ENCODE data around the gene SMIM20.

The SMIM20 gene

GRCh38 chr4:25955705-25956104 lies 41.7 kb downstream of the SMIM20 start:
- DNase-seq (ENCODE audit: low read depth in 2 of 2): no peak

DNA sequence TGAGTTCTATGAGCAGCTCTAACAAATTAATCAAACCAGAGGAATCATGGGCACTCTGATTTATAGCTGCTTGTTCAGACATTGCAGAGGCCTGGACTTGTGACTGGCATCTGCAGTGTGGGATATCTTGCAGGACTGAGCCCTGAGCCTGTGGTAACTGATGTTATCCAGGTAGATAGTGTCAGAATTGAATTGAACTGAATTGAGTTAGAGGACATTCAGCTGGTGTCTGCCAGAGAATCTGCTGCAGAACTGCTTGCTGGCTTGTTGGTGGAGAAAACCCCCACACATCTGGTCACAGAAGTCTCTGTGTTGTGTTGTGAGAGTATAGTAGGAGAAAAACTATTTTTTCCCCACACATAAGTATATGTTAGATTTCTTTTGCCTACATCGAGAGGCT lies 42.2 kb downstream of the SMIM20 start:
- DNase-seq (ENCODE audit: low read depth in 2 of 2): no peak

DNA sequence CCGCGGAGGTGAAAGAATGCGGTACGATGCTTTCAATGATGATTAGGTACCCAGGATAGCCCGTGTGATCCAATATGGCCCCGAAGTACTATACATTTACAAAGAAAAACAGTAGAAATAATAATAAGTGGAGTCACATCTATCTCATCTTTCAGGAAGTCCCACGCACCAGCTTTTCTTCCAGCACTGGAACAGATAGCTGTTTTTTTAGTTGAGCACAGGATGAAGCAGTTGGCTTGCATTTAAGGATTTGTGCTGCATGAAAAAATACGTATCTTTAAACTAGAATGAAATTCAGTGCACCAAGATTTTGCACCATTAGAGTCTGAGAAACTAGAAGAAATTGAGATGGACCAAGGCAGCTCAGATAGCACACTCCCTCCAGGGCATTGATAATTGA lies 44.1 kb downstream of the SMIM20 start:
- no peak for DNase-seq (ENCODE audit: low read depth in 2 of 2)

DNA sequence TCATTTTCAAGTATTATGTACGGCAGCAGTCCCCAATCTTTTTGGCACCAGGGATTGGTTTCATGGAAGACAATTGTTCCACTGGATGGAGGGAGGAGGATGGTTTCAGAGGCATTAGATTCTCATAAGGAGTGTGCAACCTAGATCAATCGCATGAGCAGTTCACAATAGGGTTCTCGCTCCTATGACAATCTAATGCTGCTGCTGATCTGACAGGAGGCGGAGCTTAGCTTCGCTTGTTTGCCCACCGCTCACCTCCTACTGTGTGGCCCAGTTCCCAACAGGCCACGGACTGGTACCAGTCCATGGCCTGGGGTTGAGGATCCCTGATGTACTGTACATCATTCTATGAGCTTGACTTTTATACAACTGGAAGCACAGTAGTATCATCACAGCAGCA lies 48.4 kb downstream of the SMIM20 start:
- no peak for DNase-seq (ENCODE audit: low read depth in 2 of 2)

DNA sequence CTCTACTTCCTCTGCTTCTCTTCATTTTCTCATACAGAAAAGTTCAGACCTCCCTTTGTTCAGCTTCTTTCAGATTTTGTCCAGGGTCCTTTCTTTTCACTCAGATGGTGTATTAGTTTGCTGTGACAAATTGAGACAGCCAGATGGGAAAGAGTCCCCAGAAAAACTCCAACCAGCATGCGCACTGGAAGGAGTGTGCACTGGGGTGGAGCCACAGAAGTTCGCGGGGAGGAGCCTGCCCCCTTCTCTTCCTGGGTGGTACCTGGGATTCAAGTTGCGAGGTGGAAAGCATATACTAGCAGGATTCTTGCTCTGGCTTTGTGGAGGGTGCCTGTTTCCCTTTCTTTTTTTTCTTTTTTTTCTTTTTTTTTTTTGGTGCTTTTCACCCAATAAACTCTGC lies 51.6 kb downstream of the SMIM20 start:
- DNase-seq (ENCODE audit: low read depth in 2 of 2): no peak

DNA sequence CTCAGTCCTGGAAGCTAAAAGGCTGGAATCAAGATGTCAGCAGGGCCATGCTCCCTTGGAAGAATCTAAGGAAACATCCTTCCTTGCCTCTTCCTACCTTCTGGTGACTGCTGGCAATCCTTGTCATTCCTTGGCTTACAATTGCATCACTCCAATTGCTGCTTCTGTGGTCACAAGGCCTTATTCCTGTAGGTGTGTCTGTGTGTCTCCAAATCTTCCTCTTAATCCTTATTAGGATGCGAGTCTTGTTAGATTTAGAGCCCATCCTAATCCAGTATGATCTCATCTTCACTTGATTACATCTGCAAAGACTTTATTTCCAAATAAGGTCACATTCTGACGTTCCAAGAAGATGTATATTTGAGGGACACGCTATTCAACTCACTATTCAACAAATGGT lies 52.2 kb downstream of the SMIM20 start:
- DNase-seq (ENCODE audit: low read depth in 2 of 2): no peak

- no peak for DNase-seq (ENCODE audit: low read depth in 2 of 2)
Observed at GRCh38 chr4:25969374-25970155, 55.5 kb downstream of the SMIM20 start.

DNA sequence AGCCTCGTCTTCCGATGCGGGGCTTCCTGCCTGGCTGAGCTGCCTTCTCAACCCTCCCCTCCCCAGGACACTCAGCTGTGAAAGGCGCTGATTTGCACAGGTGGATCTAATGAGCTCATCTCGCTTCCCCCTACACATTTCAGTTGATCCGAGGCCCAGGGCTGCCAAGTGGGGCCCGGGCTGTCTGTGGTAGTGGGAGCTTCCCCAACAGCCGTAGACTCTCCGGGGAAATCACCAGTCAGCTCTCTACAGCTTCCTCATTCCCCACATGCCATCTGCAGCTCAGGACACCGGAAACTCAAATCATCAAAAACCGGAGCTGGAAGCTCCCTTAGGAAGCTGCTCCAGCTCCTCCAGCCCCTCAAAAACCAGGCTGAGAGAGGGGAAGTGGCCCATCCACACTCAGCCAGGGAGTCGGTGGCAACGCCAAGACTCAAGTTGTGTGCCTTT lies 56.2 kb downstream of the SMIM20 start:
- no peak for DNase-seq (ENCODE audit: low read depth in 2 of 2)

GRCh38 chr4:25970691-25971432 lies 56.8 kb downstream of the SMIM20 start:
- DNase-seq (ENCODE audit: low read depth in 2 of 2): no peak

GRCh38 chr4:25972366-25972765 lies 58.3 kb downstream of the SMIM20 start:
- no peak for DNase-seq (ENCODE audit: low read depth in 2 of 2)

DNA sequence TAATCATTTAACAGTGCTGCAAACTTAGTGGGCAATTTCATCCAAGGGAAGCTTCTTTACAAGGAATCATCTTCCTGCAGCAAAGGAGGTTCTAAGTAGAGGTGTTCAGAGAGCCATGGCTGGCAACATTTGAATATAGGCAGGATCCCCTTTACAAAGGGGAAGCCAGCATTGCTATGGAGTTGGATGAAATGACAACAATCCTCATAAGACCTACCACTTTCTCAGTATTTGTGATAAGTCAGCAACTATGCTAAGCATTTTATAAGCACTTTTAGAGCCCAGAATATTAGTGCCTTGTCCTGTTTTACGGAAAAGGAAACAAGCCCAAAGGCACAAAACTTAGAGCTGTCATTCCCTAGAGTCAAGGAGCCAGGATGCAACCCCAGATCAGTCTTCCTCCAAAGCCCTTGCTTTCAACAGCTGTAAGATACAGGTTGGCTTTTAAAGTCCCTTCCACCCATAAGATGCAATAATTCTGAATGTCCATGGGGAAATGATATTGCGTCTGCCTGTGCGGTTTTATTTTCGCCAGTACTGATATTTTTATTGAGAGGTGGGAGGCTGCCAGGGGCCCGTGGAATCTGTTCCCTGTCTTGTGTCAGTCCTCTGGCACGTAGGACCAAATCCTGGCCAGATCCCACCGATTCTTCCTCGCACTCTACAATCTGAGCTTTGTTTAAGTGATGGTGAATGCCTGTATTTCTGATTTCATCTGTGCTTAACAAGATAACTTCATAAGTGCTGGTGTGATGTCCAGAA lies 59.1 kb downstream of the SMIM20 start:
- DNase-seq (ENCODE audit: low read depth in 2 of 2): no peak

GRCh38 chr4:25976780-25977179 lies 62.8 kb downstream of the SMIM20 start:
- DNase-seq (ENCODE audit: low read depth in 2 of 2): no peak

DNA sequence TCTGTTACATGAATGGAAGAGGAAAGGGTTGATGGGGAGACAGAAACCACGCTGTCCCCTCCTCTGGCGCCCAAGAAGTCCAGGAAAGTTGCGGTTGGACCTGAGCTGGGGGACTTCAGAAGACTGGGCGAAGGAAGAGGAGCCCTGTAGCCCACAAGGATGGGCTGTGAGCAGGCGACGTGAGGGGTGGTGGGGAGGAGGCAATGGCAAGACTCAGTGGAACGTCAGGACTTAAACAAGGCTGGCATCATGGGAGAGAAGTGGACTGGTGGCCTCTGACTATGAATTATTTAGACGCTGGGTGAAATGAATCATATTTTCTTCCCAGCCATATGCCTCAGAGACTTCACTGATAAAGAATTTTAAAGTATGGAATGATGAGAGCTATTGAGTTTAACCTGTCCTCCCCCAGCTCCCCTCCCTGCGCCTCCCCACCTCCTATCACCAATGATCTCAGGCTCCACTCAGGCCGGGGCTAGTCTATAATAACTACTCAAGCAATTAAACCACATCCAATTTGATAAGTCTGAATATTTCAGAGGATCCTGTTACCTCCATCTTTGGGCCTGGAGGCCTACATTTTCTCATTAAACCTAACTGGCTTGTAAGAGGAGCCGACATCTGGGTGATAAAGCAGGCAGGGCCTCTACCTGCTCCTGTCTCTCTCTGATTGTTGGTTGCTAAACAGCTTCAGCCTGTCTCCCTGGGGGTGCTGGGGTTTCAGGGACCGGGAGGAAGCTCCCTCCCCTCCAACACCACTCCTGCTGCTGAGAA lies 63.6 kb downstream of the SMIM20 start:
- no peak for DNase-seq (ENCODE audit: low read depth in 2 of 2)

GRCh38 chr4:25978327-25978726 lies 64.3 kb downstream of the SMIM20 start:
- no peak for DNase-seq (ENCODE audit: low read depth in 2 of 2)
